Lung (tissue), 12 donors: ENCODE data around the gene WNT11. TPM values are rescaled to one million over a fixed set of nuclear protein-coding genes. Genes with fewer than 3 reads are reported as not detected.

Experiments
- ATAC-seq: fragments of 200-7000 bp; cut with Tn5 transposase; one replicate; pipeline ENCODE4 v1.9.1; 2020; ENCODE audit warnings: moderate number of reproducible peaks; ENCODE audit not compliant: insufficient read depth, low FRiP score
- DNase-seq, 3 donors: peaks; one replicate each; pipeline ENCODE4 v3.0.0-alpha.2; 2013 to 2017
- H3K27ac ChIP-seq, 2 donors: one replicate each; pipeline ENCODE4 v1.5.1; 2013; ENCODE audit warnings: mild to moderate bottlenecking in 2 of 2, moderate library complexity in 2 of 2, control low read depth in 1 of 2, inconsistent platforms in 1 of 2, low read depth in 1 of 2, low read length in 1 of 2
- H3K27me3 ChIP-seq, 3 donors: one replicate each; pipeline ENCODE4 v1.5.1; 2013; ENCODE audit warnings: low read length in 2 of 3; ENCODE audit not compliant: control insufficient read depth in 3 of 3, insufficient read depth in 3 of 3
- H3K36me3 ChIP-seq, 4 donors: one replicate each; pipeline ENCODE4 v1.5.1; 2013; ENCODE audit warnings: low read length in 4 of 4, mild to moderate bottlenecking in 1 of 4, moderate library complexity in 1 of 4; ENCODE audit not compliant: control insufficient read depth in 4 of 4, insufficient read depth in 4 of 4
- H3K4me1 ChIP-seq, 5 donors: one replicate each; pipeline ENCODE4 v1.5.1; 2013; ENCODE audit warnings: low read length in 5 of 5, mild to moderate bottlenecking in 2 of 5, moderate library complexity in 1 of 5; ENCODE audit not compliant: control insufficient read depth in 5 of 5, insufficient read depth in 5 of 5
- H3K4me3 ChIP-seq: one replicate; pipeline ENCODE4 v1.5.1; 2013; ENCODE audit warnings: mild to moderate bottlenecking, control low read depth, moderate library complexity
- H3K9ac ChIP-seq, 2 donors: one replicate each; pipeline ENCODE4 v1.5.1; 2013; ENCODE audit warnings: low read length in 2 of 2, control low read depth in 1 of 2; ENCODE audit not compliant: insufficient read depth in 1 of 2
- H3K9me3 ChIP-seq, 4 donors: one replicate each; pipeline ENCODE4 v1.5.1; 2013; ENCODE audit warnings: low read length in 3 of 4, mild to moderate bottlenecking in 1 of 4, moderate library complexity in 1 of 4; ENCODE audit not compliant: control insufficient read depth in 4 of 4, insufficient read depth in 3 of 4
- WGBS, 2 donors: extraction: QIAGEN DNeasy Blood & Tissue Kit; methylation state at CpG; one replicate each; pipeline ENCODE4 v1.1.7; 2013; 5-methylcytosine and 5-hydroxymethylcytosine counted together
- polyA plus RNA-seq, 2 donors: library from polyadenylated mRNA; stranded (reverse); fragments of 200-250 nt; gene quantifications; one replicate each; pipeline ENCODE4 v1.2.1, GENCODE V29; 2013
- total RNA-seq, 2 donors: library from RNA; depleted of rRNA in 1 of 2; stranded (reverse); fragments of >200 nt in 1 of 2; gene quantifications; one replicate each; pipeline ENCODE4 v1.2.1, GENCODE V29; 2014 to 2021
- TF ChIP-seq, protein P1 (sequence below): IDR thresholded peaks from 2 replicates; pipeline ENCODE4 v1.5.1; 2012; ENCODE audit warnings: mild to moderate bottlenecking; ENCODE audit errors: control extremely low read depth, extremely low read depth
- donor health status: control.
- donor health status: control.
- donor health status: Bipolar disorder and iron deficiency.
- donor health status: healthy.
- donor health status: DM: yes; HTN: yes; CAD: no.

The WNT11 gene
- total and polyA plus RNA-seq, 4 donors, result 1.5 to 31.3 (median 3.6) TPM

- Histone ChIP-seq H3K36me3 (no peaks in the 10 kb centered on the region), H3K27ac (no peak overlapping the region), H3K27me3 (peaks cover 0 to 4% (median 2%) of the 10 kb centered on the region in 3 donors), H3K4me3 (no peak overlapping the region), H3K9me3 (no peaks in the 10 kb centered on the region), H3K9ac (no peak overlapping the region), H3K4me1 (peaks cover 0 to 17% (median 4%) of the 10 kb centered on the region in 5 donors)
- DNase-seq (no peak), ATAC-seq (no peak)
- TF ChIP-seq, protein P1, sequence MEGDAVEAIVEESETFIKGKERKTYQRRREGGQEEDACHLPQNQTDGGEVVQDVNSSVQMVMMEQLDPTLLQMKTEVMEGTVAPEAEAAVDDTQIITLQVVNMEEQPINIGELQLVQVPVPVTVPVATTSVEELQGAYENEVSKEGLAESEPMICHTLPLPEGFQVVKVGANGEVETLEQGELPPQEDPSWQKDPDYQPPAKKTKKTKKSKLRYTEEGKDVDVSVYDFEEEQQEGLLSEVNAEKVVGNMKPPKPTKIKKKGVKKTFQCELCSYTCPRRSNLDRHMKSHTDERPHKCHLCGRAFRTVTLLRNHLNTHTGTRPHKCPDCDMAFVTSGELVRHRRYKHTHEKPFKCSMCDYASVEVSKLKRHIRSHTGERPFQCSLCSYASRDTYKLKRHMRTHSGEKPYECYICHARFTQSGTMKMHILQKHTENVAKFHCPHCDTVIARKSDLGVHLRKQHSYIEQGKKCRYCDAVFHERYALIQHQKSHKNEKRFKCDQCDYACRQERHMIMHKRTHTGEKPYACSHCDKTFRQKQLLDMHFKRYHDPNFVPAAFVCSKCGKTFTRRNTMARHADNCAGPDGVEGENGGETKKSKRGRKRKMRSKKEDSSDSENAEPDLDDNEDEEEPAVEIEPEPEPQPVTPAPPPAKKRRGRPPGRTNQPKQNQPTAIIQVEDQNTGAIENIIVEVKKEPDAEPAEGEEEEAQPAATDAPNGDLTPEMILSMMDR, result no peak
- 59 to 77% methylated on average over 7 of the region's 7 CpGs for WGBS, 2 donors
Measured at GRCh38 chr11:76214968-76215548, 8.8 kb upstream of the WNT11 start.

DNA sequence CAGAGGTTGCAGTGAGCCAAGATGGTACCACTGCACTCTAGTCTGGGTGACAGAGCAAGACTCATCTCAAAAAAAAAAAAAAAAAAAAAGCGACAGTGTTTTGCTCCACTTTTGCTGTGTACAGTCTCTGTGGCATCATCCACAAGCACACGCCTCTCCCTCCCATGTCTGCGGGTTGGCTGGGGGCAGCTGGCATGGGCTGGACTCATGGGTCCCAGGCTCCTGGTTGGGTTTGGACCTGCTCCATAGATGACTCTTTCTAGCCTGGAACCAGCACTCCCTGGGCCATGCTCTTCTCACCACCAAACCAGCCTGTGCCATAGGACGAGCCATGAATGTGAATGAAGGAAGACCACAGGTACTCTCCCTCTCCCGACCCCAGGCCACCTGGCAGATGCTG is 7.9 kb upstream of the WNT11 start:
- Histone ChIP-seq H3K4me1 (peaks cover 0 to 17% (median 4%) of the 10 kb centered on the region in 5 donors), H3K9ac (no peak overlapping the region), H3K4me3 (no peak overlapping the region), H3K9me3 (no peaks in the 10 kb centered on the region), H3K27ac (no peak overlapping the region), H3K36me3 (no peaks in the 10 kb centered on the region), H3K27me3 (peaks cover 0 to 4% (median 2%) of the 10 kb centered on the region in 3 donors)
- DNase-seq (no peak), ATAC-seq (no peak)
- TF ChIP-seq, protein P1, result no peak
- 94 to 97% methylated on average over 5 of the region's 5 CpGs for WGBS, 2 donors

DNA sequence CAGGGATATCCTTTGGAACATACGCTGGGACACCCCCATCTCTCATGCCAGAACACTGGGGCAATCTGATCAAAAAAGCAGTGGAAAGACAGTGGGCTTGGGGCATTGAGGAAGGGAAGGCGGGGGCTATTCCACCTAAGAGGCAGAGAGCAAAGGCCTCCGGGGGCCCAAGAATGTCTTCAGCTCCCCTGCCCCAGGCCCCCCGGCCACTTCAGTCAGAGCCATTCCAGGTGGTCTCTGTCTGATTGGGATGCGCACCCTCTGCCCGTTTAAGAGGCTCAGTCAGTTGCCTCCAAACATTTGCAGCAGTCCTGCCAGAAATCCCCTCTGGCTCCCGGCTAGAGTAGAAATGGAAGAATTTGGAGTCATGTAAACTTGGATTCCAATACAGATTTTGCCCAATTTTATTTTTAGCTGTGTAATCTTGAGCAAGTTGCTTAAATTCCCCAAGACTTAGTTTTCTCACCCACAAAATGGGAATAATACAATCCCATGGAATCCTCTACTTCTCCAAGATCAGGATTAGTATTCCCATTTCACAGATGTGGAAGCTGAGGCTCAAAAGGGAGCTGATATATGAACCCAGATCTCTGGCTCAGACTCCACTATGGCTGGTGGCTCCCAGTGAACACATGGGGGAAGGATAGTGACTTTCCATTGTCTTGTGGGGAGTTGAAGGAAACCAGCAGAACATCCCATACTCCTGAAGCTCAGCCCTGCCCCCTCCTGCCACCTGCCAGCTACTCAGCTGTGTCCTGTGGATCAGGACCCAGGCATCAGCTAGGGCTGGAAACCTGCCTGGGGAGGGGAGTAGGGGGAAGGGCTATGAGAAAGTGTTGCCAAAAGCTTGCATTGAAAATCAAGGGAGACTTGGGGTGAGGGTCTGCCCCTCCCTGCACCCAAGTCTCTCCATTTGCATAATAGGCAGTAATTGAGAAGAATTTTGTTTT is 6.1 kb upstream of the WNT11 start:
- WGBS, 2 donors, result 83 to 91% methylated on average over 7 of the region's 7 CpGs
- TF ChIP-seq, protein P1, result no peak
- DNase-seq (no peak), ATAC-seq (no peak)
- H3K9ac ChIP-seq, result no peak overlapping the region
- H3K4me1 ChIP-seq, result peaks cover 0 to 26% (median 6%) of the 10 kb centered on the region in 5 donors
- peaks cover 0 to 4% (median 2%) of the 10 kb centered on the region in 3 donors for H3K27me3 ChIP-seq
- no peak overlapping the region for H3K27ac ChIP-seq
- no peaks in the 10 kb centered on the region for H3K36me3 ChIP-seq
- no peaks in the 10 kb centered on the region for H3K9me3 ChIP-seq
- H3K4me3 ChIP-seq, result no peak overlapping the region
